Fibroblast of lung (primary cell): Measurements from ENCODE around the gene RUNX2. TPM values are rescaled to one million over a fixed set of nuclear protein-coding genes. Genes with fewer than 3 reads are reported as not detected.
A peak's percentile ranks its signal among the peaks of the same experiment; 100 is the strongest.

Experiments used
- DNase-seq, 2 donors: peaks; one replicate each; pipeline versions ENCODE4 v3.0.0 to v3.0.0-alpha.2; 2010; ENCODE audit warnings: low read depth in 2 of 2
- H2AFZ ChIP-seq: 2 replicates; pipeline ENCODE4 v1.5.1; 2012; ENCODE audit warnings: low read length, control low read depth, inconsistent platforms
- H3K27ac ChIP-seq: 2 replicates; pipeline ENCODE4 v1.5.1; 2011; ENCODE audit warnings: low read length, control low read depth; ENCODE audit not compliant: insufficient read depth
- H3K27me3 ChIP-seq: 2 replicates; pipeline ENCODE4 v1.5.1; 2011; ENCODE audit warnings: mild to moderate bottlenecking, low read length; ENCODE audit not compliant: control insufficient read depth, insufficient read depth
- H3K36me3 ChIP-seq: 2 replicates; pipeline ENCODE4 v1.5.1; 2011; ENCODE audit warnings: low read length; ENCODE audit not compliant: control insufficient read depth, insufficient read depth
- H3K4me1 ChIP-seq: 2 replicates; pipeline ENCODE4 v1.5.1; 2011; ENCODE audit warnings: low read length; ENCODE audit not compliant: control insufficient read depth, insufficient read depth; ENCODE audit errors: extremely low read depth
- H3K4me2 ChIP-seq: 2 replicates; pipeline ENCODE4 v1.5.1; 2011; ENCODE audit warnings: low read length, control low read depth; ENCODE audit not compliant: insufficient read depth; ENCODE audit errors: extremely low read depth
- H3K4me3 ChIP-seq, 4 experiments: fragments of 200-600 bp in 1 of 4; sonication (generic) in 1 of 4; replicated peaks in 1 of 4; 2 replicates each; pipeline ENCODE4 v1.5.1; 2011 to 2016; ENCODE audit warnings: low read length in 4 of 4, low read depth in 3 of 4, mild to moderate bottlenecking in 3 of 4, control low read depth in 2 of 4, inconsistent platforms in 1 of 4, mixed read lengths in 1 of 4; ENCODE audit not compliant: insufficient read depth in 1 of 4; ENCODE audit errors: control extremely low read depth in 1 of 4
- H3K79me2 ChIP-seq: 2 replicates; pipeline ENCODE4 v1.5.1; 2012; ENCODE audit warnings: mild to moderate bottlenecking, low read length, inconsistent platforms; ENCODE audit not compliant: control insufficient read depth, insufficient read depth
- H3K9ac ChIP-seq: 2 replicates; pipeline ENCODE4 v1.5.1; 2011; ENCODE audit warnings: mild to moderate bottlenecking, low read length, control low read depth; ENCODE audit not compliant: insufficient read depth
- H3K9me3 ChIP-seq: 2 replicates; pipeline ENCODE4 v1.5.1; 2012; ENCODE audit warnings: low read depth, low read length; ENCODE audit not compliant: control insufficient read depth, insufficient read depth
- H4K20me1 ChIP-seq: 2 replicates; pipeline ENCODE4 v1.5.1; 2011; ENCODE audit warnings: low read length; ENCODE audit not compliant: control insufficient read depth, insufficient read depth; ENCODE audit errors: extremely low read depth
- EZH2 ChIP-seq: IDR thresholded peaks from 2 replicates; pipeline ENCODE4 v1.5.1; 2012; ENCODE audit warnings: low read length, control low read depth, mild to moderate bottlenecking; ENCODE audit errors: missing control alignments
- polyA plus RNA-seq, 2 donors: library from polyadenylated mRNA; depleted of rRNA in 1 of 2; stranded (reverse) in 1 of 2; unstranded in 1 of 2; fragments of >200 nt; gene quantifications; 2 replicates each; pipeline ENCODE4 v1.2.1, GENCODE V29; 2011 to 2012; ENCODE audit warnings: missing spikeins in 1 of 2
- total RNA-seq: library from RNA; depleted of rRNA; stranded (reverse); fragments of >200 nt; gene quantifications from 2 replicates; pipeline ENCODE4 v1.2.1, GENCODE V29; 2014
- TF ChIP-seq, protein P1 (sequence below), 2 donors: IDR thresholded peaks in 1 of 2; conservative IDR thresholded peaks in 1 of 2; 1 replicate in 1 of 2; 2 replicates in 1 of 2; pipeline ENCODE4 v1.5.1; 2011 to 2012; ENCODE audit warnings: low read length in 2 of 2, control low read depth in 1 of 2, inconsistent platforms in 1 of 2, low read depth in 1 of 2, mild to moderate bottlenecking in 1 of 2

Gene RUNX2
- total and polyA plus RNA-seq, 2 donors (not counting 1 experiment from before 2014, with no cell fraction given): 2.5 to 4.5 TPM

- Histone ChIP-seq H3K4me3 (no peak overlapping the region), H3K27me3 (no peaks in the 10 kb centered on the region), H3K4me2 (no peak overlapping the region), H3K79me2 (no peaks in the 10 kb centered on the region), H3K27ac (no peak overlapping the region), H3K4me1 (no peaks in the 10 kb centered on the region), H3K9ac (no peak overlapping the region), H4K20me1 (no peaks in the 10 kb centered on the region), H2AFZ (no peak overlapping the region), H3K9me3 (no peaks in the 10 kb centered on the region), H3K36me3 (peaks cover 5% of the 10 kb centered on the region)
- no peak for TF ChIP-seq EZH2
- peak in 1 of 2 donors; percentile 30 for DNase-seq
Measured at GRCh38 chr6:45514454-45515230, 186.5 kb downstream of the RUNX2 start.

DNA sequence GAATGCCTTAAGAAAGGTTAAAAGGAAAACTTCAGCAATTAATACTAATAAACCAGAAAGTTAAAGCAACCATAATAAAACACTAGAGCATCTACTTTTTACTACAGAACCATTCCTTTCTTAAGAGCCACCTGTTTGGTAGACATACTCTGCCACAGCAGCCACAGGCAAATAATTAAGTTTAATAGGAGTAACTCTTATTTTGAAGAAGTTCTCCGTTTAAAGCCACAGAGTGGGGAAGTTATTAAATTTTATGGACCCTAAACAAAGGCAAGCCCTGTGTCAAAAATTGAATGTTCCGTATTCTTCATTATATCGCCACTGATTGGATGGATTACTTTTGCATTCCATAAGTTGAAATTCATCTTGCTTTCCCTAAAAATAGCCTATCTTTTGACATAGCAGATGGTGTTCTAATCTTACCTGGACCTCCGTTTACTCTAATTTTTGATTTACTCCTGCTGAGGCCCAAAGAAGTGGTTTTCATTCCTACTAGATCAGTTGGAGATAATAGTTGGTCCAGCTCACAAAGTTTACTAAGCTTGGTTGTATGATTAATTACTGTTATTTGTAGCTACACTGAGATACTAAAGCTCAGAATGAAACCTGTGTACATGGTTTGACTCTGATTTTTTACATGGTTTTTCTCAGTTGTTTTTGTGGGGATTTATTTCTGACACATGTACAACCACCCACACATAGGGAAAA, 190.0 kb downstream of the RUNX2 start:
- TF ChIP-seq, protein P1, sequence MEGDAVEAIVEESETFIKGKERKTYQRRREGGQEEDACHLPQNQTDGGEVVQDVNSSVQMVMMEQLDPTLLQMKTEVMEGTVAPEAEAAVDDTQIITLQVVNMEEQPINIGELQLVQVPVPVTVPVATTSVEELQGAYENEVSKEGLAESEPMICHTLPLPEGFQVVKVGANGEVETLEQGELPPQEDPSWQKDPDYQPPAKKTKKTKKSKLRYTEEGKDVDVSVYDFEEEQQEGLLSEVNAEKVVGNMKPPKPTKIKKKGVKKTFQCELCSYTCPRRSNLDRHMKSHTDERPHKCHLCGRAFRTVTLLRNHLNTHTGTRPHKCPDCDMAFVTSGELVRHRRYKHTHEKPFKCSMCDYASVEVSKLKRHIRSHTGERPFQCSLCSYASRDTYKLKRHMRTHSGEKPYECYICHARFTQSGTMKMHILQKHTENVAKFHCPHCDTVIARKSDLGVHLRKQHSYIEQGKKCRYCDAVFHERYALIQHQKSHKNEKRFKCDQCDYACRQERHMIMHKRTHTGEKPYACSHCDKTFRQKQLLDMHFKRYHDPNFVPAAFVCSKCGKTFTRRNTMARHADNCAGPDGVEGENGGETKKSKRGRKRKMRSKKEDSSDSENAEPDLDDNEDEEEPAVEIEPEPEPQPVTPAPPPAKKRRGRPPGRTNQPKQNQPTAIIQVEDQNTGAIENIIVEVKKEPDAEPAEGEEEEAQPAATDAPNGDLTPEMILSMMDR (conservative IDR thresholded peaks at IDR 0.05 in 1 of 2, IDR thresholded peaks at IDR 0.05 in 1 of 2; ENCODE audit: low read depth in 1 of 2, low read length in 2 of 2): no peak
- no peak for TF ChIP-seq EZH2

DNA sequence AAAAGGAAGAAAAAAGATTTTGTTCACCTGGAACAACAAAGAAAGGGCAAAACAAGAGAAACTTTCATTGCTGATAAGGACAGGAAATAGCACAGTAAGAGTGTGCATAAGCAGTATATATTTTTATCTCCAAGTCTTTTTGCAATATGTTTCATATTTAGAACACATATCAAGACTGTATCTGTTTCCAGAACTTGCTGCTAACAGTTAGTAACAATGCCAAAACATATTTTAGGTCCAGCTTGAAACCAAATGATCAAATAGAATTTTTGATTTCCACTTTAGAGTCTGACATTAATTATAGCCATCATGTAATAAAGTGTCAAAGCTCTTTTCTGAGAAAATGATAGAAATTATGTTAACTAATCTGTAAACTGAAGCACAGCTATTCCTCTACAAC, 193.1 kb downstream of the RUNX2 start:
- H4K20me1 ChIP-seq: no peaks in the 10 kb centered on the region
- H3K9me3 ChIP-seq: no peaks in the 10 kb centered on the region
- no peaks in the 10 kb centered on the region for H3K4me1 ChIP-seq
- H3K9ac ChIP-seq: no peak overlapping the region
- TF ChIP-seq EZH2: no peak
- TF ChIP-seq, protein P1 (conservative IDR thresholded peaks at IDR 0.05 in 1 of 2, IDR thresholded peaks at IDR 0.05 in 1 of 2; ENCODE audit: low read depth in 1 of 2, low read length in 2 of 2): no peak
- no peak overlapping the region for H3K4me2 ChIP-seq
- no peaks in the 10 kb centered on the region for H3K79me2 ChIP-seq
- DNase-seq: no peak
- H3K27me3 ChIP-seq: no peaks in the 10 kb centered on the region
- no peaks in the 10 kb centered on the region for H3K36me3 ChIP-seq
- H3K27ac ChIP-seq: no peak overlapping the region
- no peak overlapping the region for H2AFZ ChIP-seq
- H3K4me3 ChIP-seq: no peak overlapping the region

More for the DNA sequence above, 190.0 kb downstream of the RUNX2 start:
- Histone ChIP-seq H3K27ac (no peak overlapping the region), H2AFZ (no peak overlapping the region), H3K27me3 (no peaks in the 10 kb centered on the region), H3K9me3 (no peaks in the 10 kb centered on the region), H3K4me2 (no peak overlapping the region), H3K4me1 (no peaks in the 10 kb centered on the region), H4K20me1 (no peaks in the 10 kb centered on the region), H3K4me3 (no peak overlapping the region), H3K79me2 (no peaks in the 10 kb centered on the region), H3K9ac (no peak overlapping the region), H3K36me3 (peaks cover 5% of the 10 kb centered on the region)
- DNase-seq: no peak
